CD4-positive, CD25-positive, alpha-beta regulatory T cell (primary cell): ENCODE measurements around the gene TYW1B. TPM values are rescaled to one million over a fixed set of nuclear protein-coding genes. Genes with fewer than 3 reads are reported as not detected.
"Not testable (repeated sequence)": the region's sequence is repeated elsewhere in the genome, so short reads cannot be mapped to it uniquely, and the experiment has no call there.

Source experiments
- ATAC-seq, 2 donors: fragments of 150-1000 bp; cut with Tn5 transposase; one replicate each; pipeline ENCODE4 v1.10.0; 2021; ENCODE audit warnings: low read depth in 2 of 2, moderate number of reproducible peaks in 2 of 2, moderate library complexity in 1 of 2
- DNase-seq, 3 donors: peaks; one replicate each; pipeline versions ENCODE4 v3.0.0 to v3.0.0-alpha.2; 2012 to 2022; ENCODE audit warnings: mixed read lengths in 1 of 3
- H3K27ac ChIP-seq: one replicate; pipeline ENCODE4 v1.7.0; 2013; ENCODE audit warnings: mild to moderate bottlenecking, low read length; ENCODE audit not compliant: insufficient read depth, poor library complexity, severe bottlenecking
- H3K27me3 ChIP-seq: one replicate; pipeline ENCODE4 v1.7.0; 2013; ENCODE audit warnings: low read length; ENCODE audit not compliant: control insufficient read depth, insufficient read depth
- H3K36me3 ChIP-seq: one replicate; pipeline ENCODE4 v1.7.0; 2013; ENCODE audit warnings: mild to moderate bottlenecking, low read length, moderate library complexity; ENCODE audit not compliant: control insufficient read depth, insufficient read depth
- H3K4me1 ChIP-seq: 2 replicates; pipeline ENCODE4 v1.7.0; 2013; ENCODE audit warnings: mild to moderate bottlenecking, low read length; ENCODE audit not compliant: insufficient read depth, control insufficient read depth, poor library complexity, severe bottlenecking
- H3K4me3 ChIP-seq: one replicate; pipeline ENCODE4 v1.7.0; 2013; ENCODE audit warnings: low read depth, mild to moderate bottlenecking, low read length, moderate library complexity
- H3K9me3 ChIP-seq, 2 experiments: 1 replicate in 1 of 2; 2 replicates in 1 of 2; pipeline ENCODE4 v1.7.0; 2013; ENCODE audit warnings: low read length in 2 of 2, mild to moderate bottlenecking in 1 of 2, moderate library complexity in 1 of 2; ENCODE audit not compliant: control insufficient read depth in 2 of 2
- H3K27ac Mint-ChIP-seq, 3 donors: one replicate each; pipeline ENCODE4 v1.8.0; 2020 to 2022; ENCODE audit warnings: mild to moderate bottlenecking in 3 of 3, mixed read lengths in 3 of 3, moderate library complexity in 2 of 3
- H3K27me3 Mint-ChIP-seq: one replicate; pipeline ENCODE4 v1.8.0; 2022; ENCODE audit warnings: mild to moderate bottlenecking, mixed read lengths
- H3K36me3 Mint-ChIP-seq: one replicate; pipeline ENCODE4 v1.8.0; 2020; ENCODE audit warnings: mixed read lengths
- H3K4me1 Mint-ChIP-seq, 4 donors: one replicate each; pipeline ENCODE4 v1.8.0; 2020 to 2022; ENCODE audit warnings: mixed read lengths in 4 of 4, mild to moderate bottlenecking in 1 of 4
- H3K4me3 Mint-ChIP-seq, 4 donors: one replicate each; pipeline ENCODE4 v1.8.0; 2020 to 2022; ENCODE audit warnings: mild to moderate bottlenecking in 4 of 4, mixed read lengths in 4 of 4, moderate library complexity in 3 of 4
- H3K9me3 Mint-ChIP-seq, 7 donors: one replicate each; pipeline ENCODE4 v1.8.0; 2020 to 2022; ENCODE audit warnings: mixed read lengths in 7 of 7, mild to moderate bottlenecking in 3 of 7, moderate library complexity in 2 of 7
- polyA plus RNA-seq, 4 donors: library from polyadenylated mRNA; unstranded; fragments of 300-500 nt; fragmentation: Illumina TruSeq; gene quantifications; one replicate each; pipeline ENCODE4 v1.2.3, GENCODE V29; 2021
- total RNA-seq: library from RNA; stranded (reverse); gene quantifications from one replicate; pipeline ENCODE4 v1.2.3, GENCODE V29; 2022

Gene TYW1B
- total and polyA plus RNA-seq, 5 donors from 2014 or later, result 0.46 to 9.8 (median 0.82) TPM

GRCh38 chr7:72667049-72667448, 161.0 kb downstream of the TYW1B start:
- H3K27me3 Mint-ChIP-seq, H3K4me1 ChIP-seq, H3K4me1 Mint-ChIP-seq, H3K36me3 ChIP-seq, ATAC-seq, H3K4me3 Mint-ChIP-seq, H3K27me3 ChIP-seq, H3K9me3 Mint-ChIP-seq, H3K4me3 ChIP-seq, H3K9me3 ChIP-seq, H3K27ac ChIP-seq, H3K27ac Mint-ChIP-seq, DNase-seq: not testable (repeated sequence)
- H3K36me3 Mint-ChIP-seq, result peaks cover 26% of the 10 kb centered on the region

GRCh38 chr7:72648574-72648973, 179.4 kb downstream of the TYW1B start:
- not testable (repeated sequence) for H3K4me1 ChIP-seq, H3K4me3 ChIP-seq, H3K27me3 ChIP-seq, ATAC-seq, H3K27ac ChIP-seq, H3K27ac Mint-ChIP-seq, H3K9me3 ChIP-seq, H3K36me3 ChIP-seq, H3K9me3 Mint-ChIP-seq, H3K27me3 Mint-ChIP-seq, H3K4me3 Mint-ChIP-seq
- Mint-ChIP-seq H3K36me3 (peaks cover 20% of the 10 kb centered on the region), H3K4me1 (peaks cover 5 to 12% (median 6%) of the 10 kb centered on the region in 4 donors)
- peak in 1 of 3 donors; percentile 13 for DNase-seq

GRCh38 chr7:72643708-72644107, 184.3 kb downstream of the TYW1B start:
- H3K36me3 Mint-ChIP-seq, H3K27ac ChIP-seq, DNase-seq, H3K36me3 ChIP-seq, H3K27me3 ChIP-seq, H3K4me1 Mint-ChIP-seq, H3K27me3 Mint-ChIP-seq, H3K9me3 ChIP-seq, H3K4me1 ChIP-seq, ATAC-seq, H3K4me3 Mint-ChIP-seq, H3K4me3 ChIP-seq, H3K9me3 Mint-ChIP-seq: not testable (repeated sequence)
- peak overlapping the region in 1 of 3 donors; percentile 60 for H3K27ac Mint-ChIP-seq

- H3K4me3 Mint-ChIP-seq, H3K4me3 ChIP-seq, H3K27ac ChIP-seq, H3K9me3 Mint-ChIP-seq, H3K36me3 Mint-ChIP-seq, DNase-seq, H3K27me3 Mint-ChIP-seq, H3K27ac Mint-ChIP-seq, H3K9me3 ChIP-seq, H3K4me1 ChIP-seq, H3K27me3 ChIP-seq, ATAC-seq, H3K4me1 Mint-ChIP-seq, H3K36me3 ChIP-seq: not testable (repeated sequence)
These were observed 186.3 kb downstream of the TYW1B start for GRCh38 chr7:72641485-72642248.

GRCh38 chr7:72640740-72641139, 187.3 kb downstream of the TYW1B start:
- not testable (repeated sequence) for H3K27ac ChIP-seq, H3K36me3 Mint-ChIP-seq, H3K9me3 Mint-ChIP-seq, H3K4me1 ChIP-seq, H3K4me1 Mint-ChIP-seq, H3K4me3 ChIP-seq, ATAC-seq, H3K27me3 ChIP-seq, H3K27ac Mint-ChIP-seq, H3K27me3 Mint-ChIP-seq, H3K4me3 Mint-ChIP-seq, H3K9me3 ChIP-seq, DNase-seq, H3K36me3 ChIP-seq

- ATAC-seq, H3K4me3 ChIP-seq, H3K4me1 Mint-ChIP-seq, H3K27ac Mint-ChIP-seq, H3K4me1 ChIP-seq, H3K9me3 ChIP-seq, H3K9me3 Mint-ChIP-seq, H3K36me3 ChIP-seq, H3K36me3 Mint-ChIP-seq, H3K27me3 ChIP-seq, H3K4me3 Mint-ChIP-seq, H3K27ac ChIP-seq, H3K27me3 Mint-ChIP-seq, DNase-seq: not testable (repeated sequence)
These were observed 192.6 kb downstream of the TYW1B start for GRCh38 chr7:72635273-72635908.

- H3K4me1 ChIP-seq, H3K36me3 Mint-ChIP-seq, H3K27ac ChIP-seq, H3K27ac Mint-ChIP-seq, H3K36me3 ChIP-seq, H3K4me3 Mint-ChIP-seq, H3K9me3 Mint-ChIP-seq, H3K4me1 Mint-ChIP-seq, H3K4me3 ChIP-seq, ATAC-seq, H3K9me3 ChIP-seq, H3K27me3 ChIP-seq, DNase-seq, H3K27me3 Mint-ChIP-seq: not testable (repeated sequence)
These were observed 195.2 kb downstream of the TYW1B start for GRCh38 chr7:72632765-72633292.

- H3K27ac ChIP-seq, H3K4me3 Mint-ChIP-seq, H3K4me3 ChIP-seq, DNase-seq, H3K9me3 ChIP-seq, H3K36me3 ChIP-seq, H3K27me3 ChIP-seq, H3K27me3 Mint-ChIP-seq, H3K4me1 ChIP-seq, ATAC-seq, H3K4me1 Mint-ChIP-seq, H3K9me3 Mint-ChIP-seq: not testable (repeated sequence)
- Mint-ChIP-seq H3K27ac (peak overlapping the region in 1 of 3 donors; percentile 5), H3K36me3 (peaks cover 14% of the 10 kb centered on the region)
These were observed 199.6 kb downstream of the TYW1B start for GRCh38 chr7:72628375-72628774.
